ENCODE results near the gene PPP1R9A.
A peak's percentile ranks its signal among the peaks of the same experiment; 100 is the strongest.

PPP1R9A gene

DNA sequence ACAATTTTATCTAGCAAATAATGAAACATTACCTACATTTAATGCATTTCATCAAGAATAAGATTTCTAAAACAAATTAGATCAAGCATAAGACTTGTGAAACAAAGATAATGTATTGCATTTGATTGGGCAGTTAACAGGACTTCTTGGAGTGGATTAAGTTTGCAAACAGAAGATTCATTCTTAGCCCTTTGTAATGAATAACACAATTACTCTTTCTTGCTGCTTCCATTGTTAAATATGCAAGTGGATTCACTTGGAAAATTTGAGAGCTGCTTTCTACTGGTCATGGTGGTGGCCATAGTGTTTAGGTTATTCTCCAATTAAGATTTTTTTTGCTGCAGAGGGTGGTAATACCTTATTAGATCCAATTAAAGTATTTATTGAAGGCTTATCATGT, 6.0 kb downstream of the PPP1R9A start:
- H3K79me2 ChIP-seq (ENCODE audit: control insufficient read depth, low read length): no peaks in the 10 kb centered on the region
- no peak overlapping the region for H3K27ac ChIP-seq (ENCODE audit: low read depth, low read length)
- H3F3A ChIP-seq (ENCODE audit: control insufficient read depth, insufficient read depth): no peaks in the 10 kb centered on the region
- TF ChIP-seq, protein P1, sequence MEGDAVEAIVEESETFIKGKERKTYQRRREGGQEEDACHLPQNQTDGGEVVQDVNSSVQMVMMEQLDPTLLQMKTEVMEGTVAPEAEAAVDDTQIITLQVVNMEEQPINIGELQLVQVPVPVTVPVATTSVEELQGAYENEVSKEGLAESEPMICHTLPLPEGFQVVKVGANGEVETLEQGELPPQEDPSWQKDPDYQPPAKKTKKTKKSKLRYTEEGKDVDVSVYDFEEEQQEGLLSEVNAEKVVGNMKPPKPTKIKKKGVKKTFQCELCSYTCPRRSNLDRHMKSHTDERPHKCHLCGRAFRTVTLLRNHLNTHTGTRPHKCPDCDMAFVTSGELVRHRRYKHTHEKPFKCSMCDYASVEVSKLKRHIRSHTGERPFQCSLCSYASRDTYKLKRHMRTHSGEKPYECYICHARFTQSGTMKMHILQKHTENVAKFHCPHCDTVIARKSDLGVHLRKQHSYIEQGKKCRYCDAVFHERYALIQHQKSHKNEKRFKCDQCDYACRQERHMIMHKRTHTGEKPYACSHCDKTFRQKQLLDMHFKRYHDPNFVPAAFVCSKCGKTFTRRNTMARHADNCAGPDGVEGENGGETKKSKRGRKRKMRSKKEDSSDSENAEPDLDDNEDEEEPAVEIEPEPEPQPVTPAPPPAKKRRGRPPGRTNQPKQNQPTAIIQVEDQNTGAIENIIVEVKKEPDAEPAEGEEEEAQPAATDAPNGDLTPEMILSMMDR (IDR thresholded peaks at IDR 0.05; ENCODE audit: low read depth, low read length, poor library complexity, severe bottlenecking): no peak
- TF ChIP-seq EZH2phosphoT487 (IDR thresholded peaks at IDR 0.05; ENCODE audit: borderline replicate concordance, low read length): no peak
- no peaks in the 10 kb centered on the region for H3K27me3 ChIP-seq (ENCODE audit: control insufficient read depth, low read length)
- H3K4me3 ChIP-seq (ENCODE audit: low read length): no peak overlapping the region
- no peaks in the 10 kb centered on the region for H3K9me3 ChIP-seq (ENCODE audit: control insufficient read depth, insufficient read depth, low read length)
- H3K9me2 ChIP-seq (replicated peaks; ENCODE audit: control insufficient read depth, low read length): no peaks in the 10 kb centered on the region
- H3K36me3 ChIP-seq (ENCODE audit: control insufficient read depth, low read length): no peaks in the 10 kb centered on the region
- no peaks in the 10 kb centered on the region for H3K4me1 ChIP-seq (ENCODE audit: control insufficient read depth, low read length)
- no peaks in the 10 kb centered on the region for H4K20me1 ChIP-seq (ENCODE audit: control insufficient read depth, insufficient read depth, low read depth, low read length)
- no peak overlapping the region for H3K4me2 ChIP-seq (ENCODE audit: low read length)

DNA sequence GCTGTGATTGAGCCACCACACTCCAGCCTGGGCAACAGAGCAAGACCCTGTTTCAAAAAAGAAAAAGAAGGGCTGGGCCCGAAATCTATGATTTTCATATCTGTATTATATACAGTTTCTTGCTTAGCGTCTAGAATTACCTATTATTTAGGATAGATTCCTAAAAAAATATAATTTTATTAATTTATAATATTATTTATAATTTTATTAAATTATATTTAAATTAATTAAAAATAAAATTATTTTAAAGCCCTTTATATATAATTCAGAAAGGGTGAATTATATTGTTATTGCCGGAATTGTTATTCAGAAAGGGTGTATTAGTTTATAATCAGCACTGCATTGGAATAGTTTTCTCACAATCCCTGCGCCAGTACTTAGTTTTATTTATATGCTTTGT, 14.5 kb downstream of the PPP1R9A start:
- Histone ChIP-seq H4K20me1 (ENCODE audit: control insufficient read depth, insufficient read depth, low read depth, low read length) (no peaks in the 10 kb centered on the region), H3K4me2 (ENCODE audit: low read length) (no peak overlapping the region), H3K4me1 (ENCODE audit: control insufficient read depth, low read length) (peaks cover 15% of the 10 kb centered on the region), H3K9me3 (ENCODE audit: control insufficient read depth, insufficient read depth, low read length) (no peaks in the 10 kb centered on the region), H3K4me3 (ENCODE audit: low read length) (no peak overlapping the region), H3F3A (ENCODE audit: control insufficient read depth, insufficient read depth) (no peaks in the 10 kb centered on the region), H3K27me3 (ENCODE audit: control insufficient read depth, low read length) (no peaks in the 10 kb centered on the region), H3K9me2 (replicated peaks; ENCODE audit: control insufficient read depth, low read length) (no peaks in the 10 kb centered on the region), H3K27ac (ENCODE audit: low read depth, low read length) (no peak overlapping the region), H3K36me3 (ENCODE audit: control insufficient read depth, low read length) (no peaks in the 10 kb centered on the region), H3K79me2 (ENCODE audit: control insufficient read depth, low read length) (no peaks in the 10 kb centered on the region)
- TF ChIP-seq, protein P1 (IDR thresholded peaks at IDR 0.05; ENCODE audit: low read depth, low read length, poor library complexity, severe bottlenecking): no peak
- no peak for TF ChIP-seq EZH2phosphoT487 (IDR thresholded peaks at IDR 0.05; ENCODE audit: borderline replicate concordance, low read length)

DNA sequence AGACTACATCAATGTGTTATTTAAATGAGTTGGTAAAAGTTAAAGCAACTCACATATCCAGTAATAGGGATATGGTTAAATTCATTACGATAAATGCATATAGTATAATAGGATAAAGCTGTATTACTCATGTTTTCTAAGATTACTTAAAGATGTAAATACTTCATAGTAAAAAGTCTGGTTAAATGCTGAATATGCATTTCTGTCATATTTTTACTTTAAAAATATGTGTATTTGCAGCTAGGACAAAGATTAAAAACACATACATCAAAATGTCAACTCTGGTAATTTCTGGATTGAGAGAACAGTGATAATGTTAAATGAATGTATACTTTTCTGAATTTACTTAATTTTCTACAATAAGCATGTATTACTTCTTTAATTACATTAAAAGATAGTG, 15.1 kb downstream of the PPP1R9A start:
- H3K27ac ChIP-seq (ENCODE audit: low read depth, low read length): no peak overlapping the region
- no peaks in the 10 kb centered on the region for H3K79me2 ChIP-seq (ENCODE audit: control insufficient read depth, low read length)
- TF ChIP-seq, protein P1 (IDR thresholded peaks at IDR 0.05; ENCODE audit: low read depth, low read length, poor library complexity, severe bottlenecking): no peak
- TF ChIP-seq EZH2phosphoT487 (IDR thresholded peaks at IDR 0.05; ENCODE audit: borderline replicate concordance, low read length): no peak
- H3F3A ChIP-seq (ENCODE audit: control insufficient read depth, insufficient read depth): no peaks in the 10 kb centered on the region
- no peaks in the 10 kb centered on the region for H4K20me1 ChIP-seq (ENCODE audit: control insufficient read depth, insufficient read depth, low read depth, low read length)
- H3K9me3 ChIP-seq (ENCODE audit: control insufficient read depth, insufficient read depth, low read length): no peaks in the 10 kb centered on the region
- no peak overlapping the region for H3K4me3 ChIP-seq (ENCODE audit: low read length)
- H3K36me3 ChIP-seq (ENCODE audit: control insufficient read depth, low read length): no peaks in the 10 kb centered on the region
- no peaks in the 10 kb centered on the region for H3K9me2 ChIP-seq (replicated peaks; ENCODE audit: control insufficient read depth, low read length)
- H3K4me1 ChIP-seq (ENCODE audit: control insufficient read depth, low read length): peaks cover 15% of the 10 kb centered on the region
- H3K4me2 ChIP-seq (ENCODE audit: low read length): no peak overlapping the region
- no peaks in the 10 kb centered on the region for H3K27me3 ChIP-seq (ENCODE audit: control insufficient read depth, low read length)

DNA sequence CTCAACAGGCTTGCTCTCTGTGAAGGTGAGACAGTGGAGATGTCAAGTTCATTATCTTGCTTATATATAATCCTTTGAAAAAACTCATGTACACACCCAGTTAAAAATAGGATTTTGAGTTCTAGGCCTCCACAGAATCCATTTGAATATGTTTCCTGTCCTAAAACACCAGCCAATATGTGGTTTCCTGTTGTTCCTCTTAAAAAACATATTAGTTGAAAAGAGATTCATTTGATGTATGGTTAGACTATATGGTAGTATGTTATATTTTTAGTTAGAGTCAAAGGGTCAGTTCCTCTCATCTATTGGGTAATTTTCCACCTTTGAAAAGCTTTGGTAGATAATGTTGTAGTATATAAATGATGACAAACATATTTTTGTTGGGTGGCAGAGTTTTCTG, 16.0 kb downstream of the PPP1R9A start:
- H4K20me1 ChIP-seq (ENCODE audit: control insufficient read depth, insufficient read depth, low read depth, low read length): no peaks in the 10 kb centered on the region
- no peaks in the 10 kb centered on the region for H3K9me3 ChIP-seq (ENCODE audit: control insufficient read depth, insufficient read depth, low read length)
- H3K4me1 ChIP-seq (ENCODE audit: control insufficient read depth, low read length): peaks cover 15% of the 10 kb centered on the region
- TF ChIP-seq, protein P1 (IDR thresholded peaks at IDR 0.05; ENCODE audit: low read depth, low read length, poor library complexity, severe bottlenecking): no peak
- no peak for TF ChIP-seq EZH2phosphoT487 (IDR thresholded peaks at IDR 0.05; ENCODE audit: borderline replicate concordance, low read length)
- no peak overlapping the region for H3K27ac ChIP-seq (ENCODE audit: low read depth, low read length)
- no peaks in the 10 kb centered on the region for H3K27me3 ChIP-seq (ENCODE audit: control insufficient read depth, low read length)
- peak overlapping the region; percentile 30 for H3K4me2 ChIP-seq (ENCODE audit: low read length)
- H3K36me3 ChIP-seq (ENCODE audit: control insufficient read depth, low read length): no peaks in the 10 kb centered on the region
- H3K4me3 ChIP-seq (ENCODE audit: low read length): no peak overlapping the region
- no peaks in the 10 kb centered on the region for H3F3A ChIP-seq (ENCODE audit: control insufficient read depth, insufficient read depth)
- H3K79me2 ChIP-seq (ENCODE audit: control insufficient read depth, low read length): no peaks in the 10 kb centered on the region
- no peaks in the 10 kb centered on the region for H3K9me2 ChIP-seq (replicated peaks; ENCODE audit: control insufficient read depth, low read length)

All from DOHH2 (cell line).